Keratinocyte (primary cell): Measurements from ENCODE around the gene MEIOC. TPM values are rescaled to one million over a fixed set of nuclear protein-coding genes. Genes with fewer than 3 reads are reported as not detected.

ENCODE experiments used
- DNase-seq: peaks from one replicate; pipeline ENCODE4 v3.0.0-alpha.2; 2011; ENCODE audit warnings: low read depth, missing footprints, low spot score
- FAIRE-seq: peaks from 2 replicates; lab custom pipeline; 2011; peaks lifted over from hg19 to GRCh38; lab: Jason Lieb, UNC
- H2AFZ ChIP-seq: 2 replicates; pipeline ENCODE4 v1.6.0; 2012; ENCODE audit warnings: low read length, control low read depth, inconsistent platforms; ENCODE audit not compliant: control insufficient read depth
- H3K27ac ChIP-seq: 2 replicates; pipeline ENCODE4 v1.5.1; 2011; ENCODE audit warnings: low read length; ENCODE audit not compliant: control insufficient read depth, insufficient read depth
- H3K27me3 ChIP-seq: 3 replicates; pipeline ENCODE4 v1.6.0; 2011; ENCODE audit warnings: low read length; ENCODE audit not compliant: control insufficient read depth, insufficient read depth; ENCODE audit errors: extremely low read depth
- H3K36me3 ChIP-seq, 2 experiments: 2 replicates in 1 of 2; 3 replicates in 1 of 2; pipeline ENCODE4 v1.5.1; 2011; ENCODE audit warnings: low read length in 2 of 2, mild to moderate bottlenecking in 1 of 2; ENCODE audit not compliant: control insufficient read depth in 2 of 2, insufficient read depth in 2 of 2; ENCODE audit errors: extremely low read depth in 1 of 2
- H3K4me1 ChIP-seq: 3 replicates; pipeline ENCODE4 v1.5.1; 2011; ENCODE audit warnings: low read length; ENCODE audit not compliant: control insufficient read depth, insufficient read depth; ENCODE audit errors: extremely low read depth
- H3K4me2 ChIP-seq: 3 replicates; pipeline ENCODE4 v1.6.0; 2011; ENCODE audit warnings: low read depth, low read length; ENCODE audit not compliant: control insufficient read depth, insufficient read depth; ENCODE audit errors: extremely low read depth
- H3K4me3 ChIP-seq, 3 experiments: fragments of 200-600 bp in 1 of 3; sonication (generic) in 1 of 3; 2 replicates in 2 of 3; 3 replicates in 1 of 3; pipeline ENCODE4 v1.5.1; 2011 to 2016; ENCODE audit warnings: low read length in 3 of 3, mild to moderate bottlenecking in 3 of 3, control low read depth in 2 of 3, inconsistent platforms in 1 of 3, low read depth in 1 of 3, mixed read lengths in 1 of 3, mixed run types in 1 of 3, moderate library complexity in 1 of 3; ENCODE audit not compliant: control insufficient read depth in 2 of 3, insufficient read depth in 2 of 3; ENCODE audit errors: extremely low read depth in 1 of 3
- H3K79me2 ChIP-seq: 2 replicates; pipeline ENCODE4 v1.6.0; 2012; ENCODE audit warnings: low read length; ENCODE audit not compliant: control insufficient read depth, insufficient read depth
- H3K9ac ChIP-seq: 3 replicates; pipeline ENCODE4 v1.6.0; 2011; ENCODE audit warnings: low read length; ENCODE audit not compliant: control insufficient read depth, insufficient read depth; ENCODE audit errors: extremely low read depth
- H3K9me1 ChIP-seq: 3 replicates; pipeline ENCODE4 v1.6.0; 2011; ENCODE audit warnings: low read length; ENCODE audit not compliant: control insufficient read depth, insufficient read depth; ENCODE audit errors: extremely low read depth
- H3K9me3 ChIP-seq: 2 replicates; pipeline ENCODE4 v1.5.1; 2012; ENCODE audit warnings: low read depth, low read length; ENCODE audit not compliant: control insufficient read depth
- H4K20me1 ChIP-seq: 3 replicates; pipeline ENCODE4 v1.6.0; 2011; ENCODE audit warnings: low read length; ENCODE audit not compliant: control insufficient read depth, insufficient read depth; ENCODE audit errors: extremely low read depth
- CTCF ChIP-seq, 3 experiments: IDR thresholded peaks in 1 of 3; conservative IDR thresholded peaks in 1 of 3; optimal IDR thresholded peaks in 1 of 3; 2 replicates in 2 of 3; 3 replicates in 1 of 3; pipeline versions ENCODE3 to v1.5.1; 2011; ENCODE audit warnings: low read length in 3 of 3, mild to moderate bottlenecking in 3 of 3, moderate library complexity in 2 of 3, control low read depth in 1 of 3, inconsistent platforms in 1 of 3; ENCODE audit not compliant: insufficient read depth in 2 of 3; ENCODE audit errors: extremely low read depth in 1 of 3
- EZH2 ChIP-seq: IDR thresholded peaks from one replicate; pipeline ENCODE4 v1.6.1; 2012; ENCODE audit warnings: inconsistent platforms, mild to moderate bottlenecking, low read length, moderate library complexity
- dilution Hi-C: fragments of 300-500 bp; cut with MboI; formaldehyde crosslinking; loops from one replicate; pipeline ENCODE4 v1.7.0; 2020; ENCODE audit warnings: low sequenced_read_pairs; ENCODE audit not compliant: extremely low pct_ligation_motif_present
- polyA plus RNA-seq, 5 experiments: library from polyadenylated mRNA; depleted of rRNA in 3 of 5; stranded (reverse) in 3 of 5; stranded (forward) in 1 of 5; unstranded in 1 of 5; fragments of >200 nt; gene quantifications; 1 replicate in 1 of 5; 2 replicates in 3 of 5; 3 replicates in 1 of 5; pipeline versions ENCODE4 v1.2.1 to v1.2.3, GENCODE V29; 2011 to 2012; ENCODE audit warnings: missing spikeins in 2 of 5, low read depth in 1 of 5, low replicate concordance in 1 of 5
- small RNA-seq, 3 experiments: library from RNA; depleted of rRNA; stranded (forward); fragments of <200 nt; gene quantifications; one replicate each; pipeline ENCODE3, GENCODE V24; 2012; ENCODE audit warnings: low read depth in 3 of 3, low replicate concordance in 1 of 3; ENCODE audit not compliant: insufficient read length in 3 of 3

Gene MEIOC
- polyA plus RNA-seq, 1 donor (not counting 4 experiments of a cell fraction or from before 2014, with no cell fraction given), result 0.03 TPM

GRCh38 chr17:44722254-44722653, 66.0 kb downstream of the MEIOC start:
- TF ChIP-seq EZH2, result no peak
- TF ChIP-seq CTCF (optimal IDR thresholded peaks at IDR 0.05 in 1 of 3, IDR thresholded peaks at IDR 0.05 in 1 of 3, conservative IDR thresholded peaks at IDR 0.05 in 1 of 3; ENCODE audit: extremely low read depth in 1 of 3, insufficient read depth in 2 of 3, low read length in 3 of 3), result no peak
- DNase-seq (no peak), FAIRE-seq (no peak)
- Histone ChIP-seq H3K9me1 (no peaks in the 10 kb centered on the region), H4K20me1 (no peaks in the 10 kb centered on the region), H2AFZ (no peak overlapping the region), H3K9me3 (no peaks in the 10 kb centered on the region), H3K4me1 (no peaks in the 10 kb centered on the region), H3K27me3 (no peaks in the 10 kb centered on the region), H3K9ac (no peak overlapping the region), H3K4me2 (no peak overlapping the region), H3K79me2 (no peaks in the 10 kb centered on the region), H3K4me3 (no peak overlapping the region), H3K27ac (no peak overlapping the region), H3K36me3 (peaks cover 0 to 6% of the 10 kb centered on the region in 2 experiments)
- dilution Hi-C loops, result no loop called here

Small RNA genes lying within 50 kb of the gene (small RNA-seq; reads per million reads assigned to genes)
- gene RN7SL819P, result 0 reads per million in 3 experiments
- 0 reads per million in 3 experiments for gene SMCO4P1

Other genes with a start within 250 kb of the MEIOC start
- gene GPATCH8, start 153.1 kb upstream of the MEIOC start, polyA plus RNA-seq, result 11.4 to 15.1 TPM (median 13.4 TPM) in 3 replicates
- gene FZD2, start 99.0 kb upstream of the MEIOC start, polyA plus RNA-seq, result 2.6 to 4.6 TPM (median 2.7 TPM) in 3 replicates
- gene CCDC43, start 33.3 kb downstream of the MEIOC start, polyA plus RNA-seq, result 12.3 to 23.0 TPM (median 22.8 TPM) in 3 replicates
- 2.8 to 5.2 TPM (median 4.0 TPM) in 3 replicates for gene DBF4B, start 52.2 kb downstream of the MEIOC start, polyA plus RNA-seq
- 0.03 to 0.17 TPM (median 0.15 TPM) in 3 replicates for gene ADAM11, start 102.5 kb downstream of the MEIOC start, polyA plus RNA-seq
- gene GJC1, start 173.8 kb downstream of the MEIOC start, polyA plus RNA-seq, result 6.5 to 17.1 TPM (median 11.1 TPM) in 3 replicates
- gene HIGD1B, start 191.4 kb downstream of the MEIOC start, polyA plus RNA-seq, result not detected in 3 replicates
- gene EFTUD2, start 243.0 kb downstream of the MEIOC start, polyA plus RNA-seq, result 91.5 to 160 TPM (median 153 TPM) in 3 replicates